Inflammatory macrophage treated with lipopolysaccharide for 1 hour (primary cell): ENCODE measurements around the gene DTNB.
"Not testable (repeated sequence)": the region's sequence is repeated elsewhere in the genome, so short reads cannot be mapped to it uniquely, and the experiment has no call there.

Experiments
- DNase-seq, 2 donors: peaks; one replicate each; pipeline ENCODE4 v3.0.0-alpha.2; 2020 to 2022

The DTNB gene

GRCh38 chr2:25620711-25621110, 52.7 kb downstream of the DTNB start:
- DNase-seq, result no peak

- DNase-seq, result no peak
These were observed 53.3 kb downstream of the DTNB start for GRCh38 chr2:25620077-25620476.

GRCh38 chr2:25619185-25619584, 54.2 kb downstream of the DTNB start:
- no peak for DNase-seq

GRCh38 chr2:25618676-25619075, 54.7 kb downstream of the DTNB start:
- no peak for DNase-seq

GRCh38 chr2:25617948-25618646, 55.3 kb downstream of the DTNB start:
- no peak for DNase-seq

GRCh38 chr2:25615920-25616319, 57.5 kb downstream of the DTNB start:
- DNase-seq, result no peak

- no peak for DNase-seq
These were observed 58.0 kb downstream of the DTNB start for GRCh38 chr2:25615386-25615785.

- DNase-seq, result no peak
These were observed 58.7 kb downstream of the DTNB start for GRCh38 chr2:25614711-25615110.

GRCh38 chr2:25608718-25609117, 64.7 kb downstream of the DTNB start:
- no peak for DNase-seq

GRCh38 chr2:25606892-25607291, 66.5 kb downstream of the DTNB start:
- DNase-seq, result peak; percentile 39 to 53

- no peak for DNase-seq
These were observed 71.0 kb downstream of the DTNB start for GRCh38 chr2:25602333-25602723.

GRCh38 chr2:25601711-25602332, 71.6 kb downstream of the DTNB start:
- not testable (repeated sequence) for DNase-seq

- DNase-seq, result no peak
These were observed 74.5 kb downstream of the DTNB start for GRCh38 chr2:25598911-25599310.

- DNase-seq, result no peak
These were observed 75.0 kb downstream of the DTNB start for GRCh38 chr2:25598332-25598731.

GRCh38 chr2:25597881-25598280, 75.5 kb downstream of the DTNB start:
- DNase-seq, result peak in 1 of 2 donors; percentile 11

- peak in 1 of 2 donors; percentile 35 for DNase-seq
These were observed 76.7 kb downstream of the DTNB start for GRCh38 chr2:25596516-25597244.

GRCh38 chr2:25595393-25595792, 78.0 kb downstream of the DTNB start:
- DNase-seq, result no peak

- DNase-seq, result no peak
These were observed 78.4 kb downstream of the DTNB start for GRCh38 chr2:25594991-25595390.

GRCh38 chr2:25592766-25593292, 80.5 kb downstream of the DTNB start:
- no peak for DNase-seq

GRCh38 chr2:25590921-25591505, 82.4 kb downstream of the DTNB start:
- DNase-seq, result no peak

GRCh38 chr2:25589676-25590205, 83.6 kb downstream of the DTNB start:
- no peak for DNase-seq

- no peak for DNase-seq
These were observed 84.8 kb downstream of the DTNB start for GRCh38 chr2:25588576-25588975.

- DNase-seq, result peak; percentile 74 to 80
These were observed 86.0 kb downstream of the DTNB start for GRCh38 chr2:25587361-25587760.
